ENCODE measurements around the gene TVP23C.

The TVP23C gene

DNA sequence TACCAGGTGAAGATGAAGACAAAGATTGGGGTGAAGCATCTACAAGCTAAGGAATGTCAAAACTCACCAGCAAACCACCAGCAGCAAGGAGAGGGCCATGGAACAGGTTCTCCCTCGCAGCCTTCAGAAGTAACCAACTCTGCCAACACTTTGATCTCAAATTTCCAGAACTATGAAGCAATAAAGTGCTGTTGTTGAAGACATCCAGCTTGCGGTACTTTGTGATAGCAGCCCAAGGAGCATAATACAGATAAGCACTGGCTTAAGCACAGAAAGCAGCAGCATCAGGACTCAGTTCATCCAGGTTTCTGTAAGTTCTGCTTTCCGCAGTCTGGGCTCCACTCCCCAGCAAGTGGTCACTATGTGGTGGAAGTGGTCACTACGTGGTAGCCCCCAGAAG, 79.9 kb downstream of the TVP23C start:
- peak; percentile 36 to 49 for DNase-seq
- TF ChIP-seq POLR2A (IDR thresholded peaks at IDR 0.05; ENCODE audit: low read length), result no peak
- no peak for TF ChIP-seq GATA1 (IDR thresholded peaks at IDR 0.05; ENCODE audit: low read depth, low read length)

- no peak for DNase-seq
- no peak for TF ChIP-seq POLR2A (IDR thresholded peaks at IDR 0.05; ENCODE audit: low read length)
- no peak for TF ChIP-seq GATA1 (IDR thresholded peaks at IDR 0.05; ENCODE audit: low read depth, low read length)
Measured at GRCh38 chr17:15482476-15482875, 80.8 kb downstream of the TVP23C start.

GRCh38 chr17:15481481-15481880, 81.8 kb downstream of the TVP23C start:
- TF ChIP-seq GATA1 (IDR thresholded peaks at IDR 0.05; ENCODE audit: low read depth, low read length), result no peak
- no peak for TF ChIP-seq POLR2A (IDR thresholded peaks at IDR 0.05; ENCODE audit: low read length)
- DNase-seq, result no peak

GRCh38 chr17:15480204-15480603, 83.1 kb downstream of the TVP23C start:
- TF ChIP-seq GATA1 (IDR thresholded peaks at IDR 0.05; ENCODE audit: low read depth, low read length), result no peak
- no peak for TF ChIP-seq POLR2A (IDR thresholded peaks at IDR 0.05; ENCODE audit: low read length)
- no peak for DNase-seq

DNA sequence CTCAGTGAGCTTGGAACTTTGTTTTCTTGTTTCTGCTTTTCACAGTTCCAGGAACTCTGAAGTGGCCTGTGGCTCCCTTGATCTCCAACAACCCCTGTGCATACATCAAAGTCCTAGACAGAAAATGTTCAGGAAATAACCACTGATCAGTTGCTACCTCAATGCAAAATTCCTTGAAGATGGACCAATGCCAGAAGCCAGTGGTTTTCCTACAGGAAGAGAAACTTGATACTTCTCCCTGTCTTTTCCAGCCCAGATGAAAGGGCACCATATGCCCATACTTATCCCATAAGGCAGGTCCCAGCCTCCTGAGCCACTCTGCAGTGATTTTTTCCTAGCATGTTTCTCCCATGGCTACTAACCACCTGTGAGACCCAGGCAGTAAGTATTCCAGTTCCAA, 83.6 kb downstream of the TVP23C start:
- no peak for TF ChIP-seq GATA1 (IDR thresholded peaks at IDR 0.05; ENCODE audit: low read depth, low read length)
- no peak for TF ChIP-seq POLR2A (IDR thresholded peaks at IDR 0.05; ENCODE audit: low read length)
- DNase-seq, result no peak

GRCh38 chr17:15478845-15479244, 84.4 kb downstream of the TVP23C start:
- DNase-seq, result no peak

GRCh38 chr17:15475631-15476354, 87.5 kb downstream of the TVP23C start:
- DNase-seq, result no peak
- TF ChIP-seq GATA1 (IDR thresholded peaks at IDR 0.05; ENCODE audit: low read depth, low read length) (no peak), POLR2A (IDR thresholded peaks at IDR 0.05; ENCODE audit: low read length) (no peak)

More at GRCh38 chr17:15478845-15479244, 84.4 kb downstream of the TVP23C start:
- TF ChIP-seq GATA1 (IDR thresholded peaks at IDR 0.05; ENCODE audit: low read depth, low read length), result no peak
- no peak for TF ChIP-seq POLR2A (IDR thresholded peaks at IDR 0.05; ENCODE audit: low read length)

DNA sequence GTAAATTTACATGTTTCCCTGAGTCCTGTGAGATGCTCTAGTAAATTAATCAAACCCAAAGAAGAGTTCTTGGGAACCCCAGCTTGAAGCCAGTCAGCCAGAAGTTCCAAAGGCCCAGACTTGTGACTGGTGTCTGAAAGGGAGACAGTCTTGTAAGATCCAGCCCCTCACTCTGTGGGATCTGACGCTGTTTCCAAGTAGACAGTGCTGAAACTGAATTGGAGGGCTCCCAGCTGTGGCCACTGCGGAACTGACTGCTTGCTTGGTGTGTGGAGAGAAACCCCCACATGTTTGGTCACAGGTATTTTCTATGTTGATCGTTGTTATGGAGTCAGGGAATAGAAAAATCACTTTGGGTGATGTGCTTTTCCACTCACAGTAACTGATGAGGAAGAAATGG, 90.4 kb downstream of the TVP23C start:
- DNase-seq, result no peak
- TF ChIP-seq POLR2A (IDR thresholded peaks at IDR 0.05; ENCODE audit: low read length), result no peak

DNA sequence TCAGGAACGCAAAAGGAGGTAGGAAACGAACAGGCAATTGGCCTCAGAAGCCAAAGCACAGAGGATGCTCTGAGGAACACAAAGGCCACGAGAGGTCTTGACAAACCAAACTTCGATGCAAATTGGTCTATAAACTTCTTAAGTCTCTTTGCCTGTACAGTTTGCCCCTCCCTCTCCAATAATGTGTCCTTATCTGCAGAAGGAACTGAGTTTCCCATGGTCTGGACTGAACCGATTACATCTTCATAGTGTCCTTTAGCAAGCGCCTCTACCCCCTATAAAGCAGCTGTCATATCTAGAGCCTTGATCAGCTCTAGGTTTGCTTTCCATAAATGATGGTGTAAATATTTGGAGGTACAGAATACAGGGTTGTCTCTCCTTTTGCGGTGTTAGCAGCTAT, 92.7 kb downstream of the TVP23C start:
- no peak for TF ChIP-seq GATA1 (IDR thresholded peaks at IDR 0.05; ENCODE audit: low read depth, low read length)
- TF ChIP-seq POLR2A (IDR thresholded peaks at IDR 0.05; ENCODE audit: low read length), result no peak
- peak; percentile 10 to 48 for DNase-seq

DNA sequence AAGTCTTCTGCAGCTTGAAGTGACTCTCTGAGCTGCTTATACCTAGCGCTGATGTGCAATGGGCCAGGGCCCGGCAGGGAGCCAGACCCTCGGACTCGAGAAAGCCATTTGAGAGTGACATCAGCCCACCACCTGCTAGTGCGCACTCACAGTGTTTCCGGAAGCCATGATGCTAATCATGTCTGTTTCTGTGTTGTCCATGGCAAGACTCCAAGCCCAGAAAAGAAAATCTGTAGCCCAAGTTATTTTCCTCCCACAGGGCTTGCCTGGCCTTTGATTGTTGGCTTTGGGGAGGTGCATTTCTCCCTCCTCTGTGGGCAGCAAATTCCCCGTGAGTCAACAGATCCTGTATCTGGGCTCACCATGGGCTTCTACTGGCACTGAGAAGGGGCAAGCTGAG, 94.0 kb downstream of the TVP23C start:
- DNase-seq, result no peak
- TF ChIP-seq GATA1 (IDR thresholded peaks at IDR 0.05; ENCODE audit: low read depth, low read length), result no peak

DNA sequence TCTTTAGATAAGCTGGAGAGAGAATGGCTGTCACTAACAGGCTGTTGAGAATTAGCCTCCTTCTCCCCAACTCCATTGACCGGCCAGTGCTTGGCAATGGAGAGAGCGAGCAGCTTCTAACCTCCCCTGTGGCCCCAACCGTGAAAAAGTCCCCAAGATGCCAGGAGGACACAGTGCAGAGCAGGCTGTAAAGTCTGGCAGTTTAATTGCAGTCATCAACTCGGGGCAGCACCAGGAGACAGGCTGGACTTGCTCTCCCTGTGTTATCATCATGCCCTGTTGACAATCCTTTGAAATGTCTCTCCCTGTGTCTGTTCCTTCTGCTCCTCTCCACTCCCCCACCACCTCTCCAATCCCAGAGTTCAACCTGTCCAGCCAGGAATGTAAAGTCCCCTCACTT, 95.2 kb downstream of the TVP23C start:
- TF ChIP-seq GATA1 (IDR thresholded peaks at IDR 0.05; ENCODE audit: low read depth, low read length) (no peak), POLR2A (IDR thresholded peaks at IDR 0.05; ENCODE audit: low read length) (no peak)
- DNase-seq, result no peak

DNA sequence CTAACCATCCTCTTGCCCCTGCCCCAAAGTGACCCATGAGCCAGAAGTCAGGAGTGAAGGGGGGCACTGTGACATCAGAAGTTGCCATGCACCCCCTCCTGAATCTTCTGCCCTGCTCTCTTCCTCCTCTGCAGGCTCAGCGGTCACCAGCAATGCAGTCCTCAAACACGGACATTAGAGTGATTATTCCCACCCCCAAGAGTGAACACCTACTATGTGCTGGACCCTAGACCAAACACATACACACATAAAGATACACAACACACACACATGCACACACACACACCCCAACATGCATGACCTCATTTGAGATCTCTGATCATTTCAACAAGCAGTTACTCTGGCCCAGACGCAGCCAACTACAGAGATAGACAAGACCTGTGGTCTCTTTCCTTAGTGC, 95.7 kb downstream of the TVP23C start, which contains the start of gene CDRT4:
Gene CDRT4, minus strand, starts transcription at position 30 of the 400 bp plus-strand sequence. CDS start 27,383 bp downstream, outside the sequence.
- DNase-seq, result no peak
- TF ChIP-seq GATA1 (IDR thresholded peaks at IDR 0.05; ENCODE audit: low read depth, low read length) (no peak), POLR2A (IDR thresholded peaks at IDR 0.05; ENCODE audit: low read length) (no peak)

GRCh38 chr17:15466131-15466530, 97.2 kb downstream of the TVP23C start:
- DNase-seq, result no peak
- TF ChIP-seq GATA1 (IDR thresholded peaks at IDR 0.05; ENCODE audit: low read depth, low read length) (no peak), POLR2A (IDR thresholded peaks at IDR 0.05; ENCODE audit: low read length) (no peak)

DNA sequence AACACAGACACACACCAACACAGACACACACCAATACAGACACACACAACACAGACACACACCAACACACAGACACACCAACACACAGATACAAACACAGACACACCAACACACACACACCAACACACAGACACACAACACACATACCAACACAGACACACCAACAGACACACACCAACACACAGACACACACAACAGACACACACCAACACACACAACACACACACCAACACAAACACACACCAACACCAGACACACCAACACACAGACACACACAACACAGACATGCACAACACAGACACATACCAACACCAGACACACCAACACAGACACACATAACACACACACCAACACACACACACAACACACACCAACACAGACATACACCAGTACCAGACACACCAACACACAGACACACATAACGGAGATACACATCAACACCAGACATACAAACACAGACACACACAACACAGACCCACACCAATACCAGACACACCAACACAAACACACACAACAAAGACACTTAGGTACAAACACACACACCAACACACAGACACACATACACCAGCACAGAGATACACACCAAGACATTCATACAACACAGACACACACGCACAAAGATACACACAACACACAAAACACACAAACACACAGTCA, 98.1 kb downstream of the TVP23C start:
- TF ChIP-seq GATA1 (IDR thresholded peaks at IDR 0.05; ENCODE audit: low read depth, low read length) (no peak), POLR2A (IDR thresholded peaks at IDR 0.05; ENCODE audit: low read length) (no peak)

More for the DNA sequence above, 98.1 kb downstream of the TVP23C start:
- DNase-seq, result peak; percentile 20 to 29

Measured in erythroblast (primary cell).